HEK293T (cell line): ENCODE results near the gene SH3BP5L.

Source experiments
- ARNT ChIP-seq: fragments of 450-650 bp; IDR thresholded peaks from 2 replicates; pipeline ENCODE4 v1.6.1; 2017; ENCODE audit warnings: mild to moderate bottlenecking
- BHLHE40 ChIP-seq: fragments of 450-650 bp; IDR thresholded peaks from 2 replicates; pipeline ENCODE4 v1.6.1; 2016; ENCODE audit warnings: mild to moderate bottlenecking, moderate library complexity, borderline replicate concordance
- CTBP1 ChIP-seq: fragments of 450-650 bp; IDR thresholded peaks from 2 replicates; pipeline ENCODE4 v1.6.1; 2016; ENCODE audit warnings: borderline replicate concordance
- ELF4 ChIP-seq: fragments of 450-650 bp; IDR thresholded peaks from 2 replicates; pipeline ENCODE4 v1.6.1; 2017; ENCODE audit warnings: antibody characterized with exemption
- FOXA1 ChIP-seq: fragments of 450-650 bp; IDR thresholded peaks from 2 replicates; pipeline ENCODE4 v1.6.1; 2016; ENCODE audit warnings: mild to moderate bottlenecking
- FOXM1 ChIP-seq: fragments of 450-650 bp; IDR thresholded peaks from 2 replicates; pipeline ENCODE4 v1.6.1; 2017; ENCODE audit warnings: mild to moderate bottlenecking, borderline replicate concordance
- HDGF ChIP-seq: fragments of 450-650 bp; IDR thresholded peaks from 2 replicates; pipeline ENCODE4 v1.6.1; 2017; ENCODE audit warnings: antibody characterized with exemption, borderline replicate concordance
- LEF1 ChIP-seq: fragments of 450-650 bp; IDR thresholded peaks from 2 replicates; pipeline ENCODE4 v1.6.1; 2017; ENCODE audit warnings: mild to moderate bottlenecking, borderline replicate concordance
- NFRKB ChIP-seq: fragments of 450-650 bp; IDR thresholded peaks from 2 replicates; pipeline ENCODE4 v1.6.1; 2016; ENCODE audit warnings: mild to moderate bottlenecking, moderate library complexity
- PKNOX1 ChIP-seq: fragments of 450-650 bp; IDR thresholded peaks from 2 replicates; pipeline ENCODE4 v1.6.1; 2016
- SP1 ChIP-seq: fragments of 450-650 bp; IDR thresholded peaks from 2 replicates; pipeline ENCODE4 v1.6.1; 2017
- SUZ12 ChIP-seq: fragments of 450-650 bp; IDR thresholded peaks from 2 replicates; pipeline ENCODE4 v1.6.1; 2016; ENCODE audit warnings: mild to moderate bottlenecking
- TARDBP ChIP-seq: fragments of 450-650 bp; IDR thresholded peaks from 2 replicates; pipeline ENCODE4 v1.6.1; 2016
- ZNF384 ChIP-seq: fragments of 450-650 bp; IDR thresholded peaks from 2 replicates; pipeline ENCODE4 v1.6.1; 2016

DNA sequence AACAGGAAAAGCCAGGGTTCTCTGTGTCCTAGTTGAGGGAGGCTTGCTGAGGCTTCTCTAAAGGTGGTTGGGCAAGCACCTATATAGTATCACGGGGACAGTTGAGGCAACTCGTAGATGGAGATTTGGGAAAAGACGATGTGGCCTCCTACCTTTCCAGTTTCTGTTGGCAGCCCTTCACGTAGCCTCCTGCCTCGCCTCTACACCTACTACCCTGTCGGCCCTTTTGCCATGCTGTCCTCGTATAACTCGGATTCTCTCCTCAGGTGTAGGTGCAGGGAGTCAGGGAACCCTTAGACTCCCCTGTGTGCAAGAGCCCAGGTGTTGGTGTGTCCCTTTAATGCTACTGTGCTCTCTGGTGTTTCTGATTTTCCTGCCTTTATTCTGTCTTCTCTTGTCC is 22.9 kb upstream of the SH3BP5L start:
- no peak for TF ChIP-seq CTBP1
- no peak for TF ChIP-seq FOXM1
- TF ChIP-seq SP1, result no peak
- no peak for TF ChIP-seq BHLHE40
- no peak for TF ChIP-seq SUZ12
- TF ChIP-seq NFRKB, result no peak
- no peak for TF ChIP-seq TARDBP
- no peak for TF ChIP-seq FOXA1
- no peak for TF ChIP-seq PKNOX1
- TF ChIP-seq ELF4, result no peak
- TF ChIP-seq HDGF, result no peak
- no peak for TF ChIP-seq ARNT
- no peak for TF ChIP-seq ZNF384
- TF ChIP-seq LEF1, result no peak
